ENCODE measurements around the gene EPAS1. TPM values are rescaled to one million over a fixed set of nuclear protein-coding genes. Genes with fewer than 3 reads are reported as not detected.

Gene EPAS1
- total and polyA plus RNA-seq, 8 donors = 35.1 to 217 (median 117) TPM

- no peak overlapping the region for H3K4me3 ChIP-seq
- TF ChIP-seq CTCF (IDR thresholded peaks at IDR 0.05) (peak in 6 of 7 experiments; percentile 21 to 86 (median 76)), POLR2A (IDR thresholded peaks at IDR 0.05) (no peak)
- H3K36me3 ChIP-seq = peaks cover 19 to 69% (median 51%) of the 10 kb centered on the region in 4 donors
- WGBS, 5 donors = 52 to 60% (median 54%) methylated on average over 4 of the region's 4 CpGs
- H3K27ac ChIP-seq = no peak overlapping the region
- intact Hi-C loops (cut with DNase I; ENCODE audit: low total_unique reads) = loop anchor here (10.0 kb wide), 2 partner anchors 300 to 360 kb away; no protein-coding TSS in a partner anchor
- H3K9me3 ChIP-seq = no peaks in the 10 kb centered on the region
- no peaks in the 10 kb centered on the region for H3K27me3 ChIP-seq
- DNase-seq = peak; percentile 43 to 78
- peaks cover 0 to 13% (median 3%) of the 10 kb centered on the region in 4 donors for H3K4me1 ChIP-seq
Measured at GRCh38 chr2:46364797-46365457, 67.7 kb downstream of the EPAS1 start.

- Histone ChIP-seq H3K36me3 (peaks cover 25 to 69% (median 51%) of the 10 kb centered on the region in 4 donors), H3K27ac (peak overlapping the region in 4 of 5 donors; percentile 20 to 67 (median 34)), H3K27me3 (no peaks in the 10 kb centered on the region), H3K4me1 (peaks cover 0 to 13% (median 3%) of the 10 kb centered on the region in 4 donors), H3K4me3 (no peak overlapping the region), H3K9me3 (no peaks in the 10 kb centered on the region)
- intact Hi-C loops (cut with DNase I; ENCODE audit: low total_unique reads) = loop anchor here (10.0 kb wide), 2 partner anchors 301 to 361 kb away; no protein-coding TSS in a partner anchor
- DNase-seq = no peak
- 73 to 88% (median 85%) methylated on average over 15 of the region's 15 CpGs for WGBS, 5 donors
- TF ChIP-seq CTCF (IDR thresholded peaks at IDR 0.05) (peak in 1 of 7 experiments; percentile 30), POLR2AphosphoS5 (IDR thresholded peaks at IDR 0.05) (no peak)
Measured at GRCh38 chr2:46365913-46366667, 68.9 kb downstream of the EPAS1 start.

- DNase-seq = peak in 1 of 2 donors; percentile 55
- H3K27me3 ChIP-seq = no peaks in the 10 kb centered on the region
- no peak overlapping the region for H3K4me3 ChIP-seq
- H3K9me3 ChIP-seq = no peaks in the 10 kb centered on the region
- no peak for TF ChIP-seq POLR2AphosphoS5 (IDR thresholded peaks at IDR 0.05)
- TF ChIP-seq EP300 (IDR thresholded peaks at IDR 0.05) = no peak
- peak in 1 of 7 experiments; percentile 4 for TF ChIP-seq CTCF (IDR thresholded peaks at IDR 0.05)
- TF ChIP-seq POLR2A (IDR thresholded peaks at IDR 0.05) = no peak
- 70 to 82% (median 74%) methylated on average over 9 of the region's 9 CpGs for WGBS, 5 donors
- peaks cover 24 to 69% (median 51%) of the 10 kb centered on the region in 4 donors for H3K36me3 ChIP-seq
- H3K27ac ChIP-seq = peak overlapping the region in 3 of 5 donors; percentile 20 to 43 (median 24)
- intact Hi-C loops (cut with DNase I; ENCODE audit: low total_unique reads) = loop anchor here (10.0 kb wide), 2 partner anchors 302 to 362 kb away; no protein-coding TSS in a partner anchor
- peaks cover 0 to 13% (median 3%) of the 10 kb centered on the region in 4 donors for H3K4me1 ChIP-seq
Measured at GRCh38 chr2:46366668-46367052, 69.5 kb downstream of the EPAS1 start.

- TF ChIP-seq CTCF (IDR thresholded peaks at IDR 0.05) (no peak), POLR2A (IDR thresholded peaks at IDR 0.05) (no peak), EP300 (IDR thresholded peaks at IDR 0.05) (no peak), POLR2AphosphoS5 (IDR thresholded peaks at IDR 0.05) (no peak)
- no peak overlapping the region for H3K27ac ChIP-seq
- peaks cover 0 to 7% (median 3%) of the 10 kb centered on the region in 4 donors for H3K4me1 ChIP-seq
- H3K9me3 ChIP-seq = no peaks in the 10 kb centered on the region
- no peak for DNase-seq
- no peaks in the 10 kb centered on the region for H3K27me3 ChIP-seq
- intact Hi-C loops (cut with DNase I; ENCODE audit: low total_unique reads) = loop anchor here (10.0 kb wide), 2 partner anchors 302 to 362 kb away; no protein-coding TSS in a partner anchor
- H3K4me3 ChIP-seq = no peak overlapping the region
- H3K36me3 ChIP-seq = peaks cover 31 to 69% (median 51%) of the 10 kb centered on the region in 4 donors
- WGBS, 5 donors = 69 to 86% (median 82%) methylated on average over 4 to 6 of the region's 6 CpGs
Measured at GRCh38 chr2:46367286-46367685, 70.1 kb downstream of the EPAS1 start.

Data from stomach (tissue), 9 donors.